A549 treated with GW870086 at 1 μM for 4 hours (cell line): ENCODE results near the gene RNF150. TPM values are rescaled to one million over a fixed set of nuclear protein-coding genes. Genes with fewer than 3 reads are reported as not detected.

Experiments
- total RNA-seq: library from RNA; stranded (reverse); fragments of 200-300 nt; extraction: Qiagen RNA extraction; gene quantifications from 5 replicates; pipeline ENCODE4 v1.2.3, GENCODE V29; 2022; ENCODE audit warnings: low read depth

Gene RNF150
- total RNA-seq = 0.13 to 0.42 TPM (median 0.30 TPM) in 5 replicates

DNA sequence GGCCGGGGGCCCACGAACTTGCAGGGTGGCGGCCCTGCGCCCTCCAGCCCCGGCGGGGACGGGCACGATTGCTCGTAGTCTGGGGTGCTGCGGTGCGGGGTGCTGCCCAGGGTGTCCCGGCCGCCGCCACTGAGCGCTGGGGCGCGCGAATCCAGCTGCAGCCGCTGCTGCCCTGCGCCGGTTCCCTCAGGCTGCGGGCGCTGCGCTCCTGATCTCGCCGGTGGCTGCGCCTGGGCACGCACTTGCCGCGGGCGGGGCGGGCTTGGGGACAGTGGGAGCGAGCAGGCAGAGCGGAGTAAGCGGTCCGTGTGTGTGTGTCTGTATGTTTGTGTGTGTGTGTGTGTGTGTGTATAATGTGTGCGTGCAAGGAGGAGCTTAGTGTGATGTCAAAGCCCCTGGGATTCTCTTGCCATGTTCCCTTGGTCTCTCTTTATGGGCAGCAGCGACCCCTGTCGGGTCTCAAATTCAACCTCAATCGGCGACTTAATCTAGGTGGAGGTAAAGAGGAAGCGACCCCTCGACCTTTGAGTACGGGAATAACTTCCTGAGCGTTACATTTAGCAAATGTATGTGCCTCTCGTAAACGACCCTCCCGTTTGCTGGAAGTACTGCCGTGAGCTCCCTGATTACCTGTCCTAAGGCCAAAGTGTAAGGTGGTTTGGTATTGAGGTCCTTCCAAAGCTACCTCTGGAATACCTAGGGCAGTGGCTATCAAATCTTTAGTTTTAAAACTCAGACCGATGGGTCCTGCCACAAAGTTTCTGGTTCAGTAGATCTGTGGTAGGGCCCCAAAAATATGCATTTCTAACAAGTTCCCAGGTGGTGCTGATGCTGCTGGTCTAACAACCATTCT, at the start of gene RNF150:
RNF150 (minus strand) TSS at position 324 of the 853 bp plus-strand sequence.

Other genes with a start within 250 kb of the RNF150 start
- 24.1 to 29.1 TPM (median 26.7 TPM) in 5 replicates for gene ZNF330, start 87.4 kb upstream of the RNF150 start, total RNA-seq